ENCODE results near the gene BRINP1. TPM values are rescaled to one million over a fixed set of nuclear protein-coding genes. Genes with fewer than 3 reads are reported as not detected.

Gene BRINP1
- total RNA-seq, 1 donor from 2014 or later, result 0.79 TPM

DNA sequence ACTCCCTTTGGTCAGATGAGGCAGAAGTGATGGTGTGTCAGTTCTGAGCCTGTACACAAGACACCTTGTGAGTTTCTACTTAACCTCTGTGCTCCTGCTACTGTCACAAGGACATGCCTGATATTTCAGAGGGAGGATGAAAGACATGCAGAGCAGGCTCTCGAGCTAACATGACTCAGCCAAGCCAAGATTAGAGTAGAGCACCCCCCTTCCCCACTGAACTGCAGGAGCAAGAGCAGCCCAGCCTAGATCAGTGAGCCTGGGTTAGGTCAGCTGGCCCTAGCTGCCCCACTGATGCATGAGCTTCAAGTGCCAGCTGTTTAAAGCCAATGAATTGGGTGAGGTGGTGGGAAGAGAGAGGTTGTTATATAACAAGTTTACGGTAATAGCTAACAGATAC lies 36.7 kb downstream of the BRINP1 start:
- Mint-ChIP-seq H3K27ac (no peak overlapping the region), H3K4me1 (ENCODE audit: low read depth) (peaks cover 1% of the 10 kb centered on the region), H3K36me3 (ENCODE audit: insufficient read depth) (peaks cover 1% of the 10 kb centered on the region), H3K9me3 (ENCODE audit: low read depth) (peaks cover 10% of the 10 kb centered on the region), H3K27me3 (peaks cover 7% of the 10 kb centered on the region), H3K4me3 (ENCODE audit: low read depth) (no peak overlapping the region)
- TF ChIP-seq, protein P1, sequence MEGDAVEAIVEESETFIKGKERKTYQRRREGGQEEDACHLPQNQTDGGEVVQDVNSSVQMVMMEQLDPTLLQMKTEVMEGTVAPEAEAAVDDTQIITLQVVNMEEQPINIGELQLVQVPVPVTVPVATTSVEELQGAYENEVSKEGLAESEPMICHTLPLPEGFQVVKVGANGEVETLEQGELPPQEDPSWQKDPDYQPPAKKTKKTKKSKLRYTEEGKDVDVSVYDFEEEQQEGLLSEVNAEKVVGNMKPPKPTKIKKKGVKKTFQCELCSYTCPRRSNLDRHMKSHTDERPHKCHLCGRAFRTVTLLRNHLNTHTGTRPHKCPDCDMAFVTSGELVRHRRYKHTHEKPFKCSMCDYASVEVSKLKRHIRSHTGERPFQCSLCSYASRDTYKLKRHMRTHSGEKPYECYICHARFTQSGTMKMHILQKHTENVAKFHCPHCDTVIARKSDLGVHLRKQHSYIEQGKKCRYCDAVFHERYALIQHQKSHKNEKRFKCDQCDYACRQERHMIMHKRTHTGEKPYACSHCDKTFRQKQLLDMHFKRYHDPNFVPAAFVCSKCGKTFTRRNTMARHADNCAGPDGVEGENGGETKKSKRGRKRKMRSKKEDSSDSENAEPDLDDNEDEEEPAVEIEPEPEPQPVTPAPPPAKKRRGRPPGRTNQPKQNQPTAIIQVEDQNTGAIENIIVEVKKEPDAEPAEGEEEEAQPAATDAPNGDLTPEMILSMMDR (IDR thresholded peaks at IDR 0.05; ENCODE audit: unreplicated experiment), result no peak
- DNase-seq (ENCODE audit: low spot score, unreplicated experiment), result no peak

DNA sequence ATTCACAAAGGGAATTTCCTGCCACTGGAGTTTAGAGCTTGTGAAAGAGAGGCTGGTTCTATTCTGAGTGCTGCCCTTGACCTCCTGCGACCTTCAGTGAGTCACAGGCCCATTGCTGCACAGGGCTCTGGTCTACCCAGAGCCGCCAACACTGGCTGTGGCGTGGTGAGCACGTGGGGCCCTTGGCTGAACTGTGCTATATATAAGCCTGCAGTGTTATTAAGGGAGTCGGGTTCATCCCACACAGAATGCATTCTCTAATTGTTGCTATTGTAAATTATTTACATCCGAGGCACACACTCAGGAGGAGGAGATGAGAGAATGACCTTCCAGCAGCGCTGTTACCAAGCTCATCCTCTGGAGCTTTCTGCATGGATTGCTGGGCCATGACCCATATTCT lies 47.1 kb downstream of the BRINP1 start:
- H3K9me3 Mint-ChIP-seq (ENCODE audit: low read depth), result no peaks in the 10 kb centered on the region

DNA sequence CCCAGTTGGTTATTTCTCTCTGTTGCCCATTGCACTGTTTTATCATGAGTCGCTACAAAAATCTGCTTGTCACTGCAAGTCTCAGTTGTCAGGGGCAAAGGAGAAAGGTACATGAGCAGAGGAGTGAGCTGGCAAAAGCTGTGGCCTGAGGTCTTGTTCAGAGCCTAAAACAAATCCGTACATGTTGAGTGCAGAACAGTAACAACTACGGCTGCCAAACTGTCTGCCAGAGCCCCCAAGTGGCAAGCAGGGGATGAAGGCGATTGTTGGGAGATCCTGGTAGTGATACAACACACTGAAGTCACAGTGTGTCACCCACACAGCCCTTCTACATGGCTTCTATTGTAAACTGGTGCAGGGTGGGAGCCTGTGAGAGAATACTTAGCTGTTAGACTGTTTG lies 50.9 kb downstream of the BRINP1 start:
- no peaks in the 10 kb centered on the region for H3K9me3 Mint-ChIP-seq (ENCODE audit: low read depth)
- no peaks in the 10 kb centered on the region for H3K36me3 Mint-ChIP-seq (ENCODE audit: insufficient read depth)
- no peak overlapping the region for H3K4me3 Mint-ChIP-seq (ENCODE audit: low read depth)
- TF ChIP-seq, protein P1 (IDR thresholded peaks at IDR 0.05; ENCODE audit: unreplicated experiment), result no peak
- H3K4me1 Mint-ChIP-seq (ENCODE audit: low read depth), result no peaks in the 10 kb centered on the region
- H3K27me3 Mint-ChIP-seq, result no peaks in the 10 kb centered on the region
- no peak for DNase-seq (ENCODE audit: low spot score, unreplicated experiment)
- H3K27ac Mint-ChIP-seq, result no peak overlapping the region

More for the DNA sequence above, 47.1 kb downstream of the BRINP1 start:
- Mint-ChIP-seq H3K4me1 (ENCODE audit: low read depth) (no peaks in the 10 kb centered on the region), H3K4me3 (ENCODE audit: low read depth) (no peak overlapping the region), H3K36me3 (ENCODE audit: insufficient read depth) (no peaks in the 10 kb centered on the region), H3K27me3 (no peaks in the 10 kb centered on the region), H3K27ac (no peak overlapping the region)
- DNase-seq (ENCODE audit: low spot score, unreplicated experiment), result no peak
- TF ChIP-seq, protein P1 (IDR thresholded peaks at IDR 0.05; ENCODE audit: unreplicated experiment), result no peak

DNA sequence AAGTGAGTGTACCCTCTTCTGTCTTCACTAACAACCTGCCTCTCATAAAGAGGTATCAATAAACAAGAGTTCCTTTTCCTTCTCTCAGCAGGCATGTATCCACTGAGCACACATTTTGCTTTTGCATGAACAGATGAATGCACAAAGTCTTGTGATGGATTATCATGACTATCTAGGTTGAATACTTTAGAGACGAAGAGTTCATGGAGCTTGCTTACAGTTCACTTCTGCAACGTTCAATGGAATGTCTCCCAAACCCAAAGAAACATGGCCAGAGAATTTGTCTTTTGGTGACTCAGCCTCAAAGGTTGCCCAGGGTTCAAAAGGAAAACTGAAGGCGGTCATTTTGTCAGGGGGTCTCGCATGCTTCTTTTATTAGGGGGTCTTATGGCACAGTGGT lies 55.4 kb downstream of the BRINP1 start:
- TF ChIP-seq, protein P1 (IDR thresholded peaks at IDR 0.05; ENCODE audit: unreplicated experiment), result no peak
- no peak overlapping the region for H3K4me3 Mint-ChIP-seq (ENCODE audit: low read depth)
- no peaks in the 10 kb centered on the region for H3K36me3 Mint-ChIP-seq (ENCODE audit: insufficient read depth)
- no peak overlapping the region for H3K27ac Mint-ChIP-seq
- no peaks in the 10 kb centered on the region for H3K9me3 Mint-ChIP-seq (ENCODE audit: low read depth)
- H3K27me3 Mint-ChIP-seq, result peaks cover 2% of the 10 kb centered on the region
- no peaks in the 10 kb centered on the region for H3K4me1 Mint-ChIP-seq (ENCODE audit: low read depth)
- DNase-seq (ENCODE audit: low spot score, unreplicated experiment), result no peak

DNA sequence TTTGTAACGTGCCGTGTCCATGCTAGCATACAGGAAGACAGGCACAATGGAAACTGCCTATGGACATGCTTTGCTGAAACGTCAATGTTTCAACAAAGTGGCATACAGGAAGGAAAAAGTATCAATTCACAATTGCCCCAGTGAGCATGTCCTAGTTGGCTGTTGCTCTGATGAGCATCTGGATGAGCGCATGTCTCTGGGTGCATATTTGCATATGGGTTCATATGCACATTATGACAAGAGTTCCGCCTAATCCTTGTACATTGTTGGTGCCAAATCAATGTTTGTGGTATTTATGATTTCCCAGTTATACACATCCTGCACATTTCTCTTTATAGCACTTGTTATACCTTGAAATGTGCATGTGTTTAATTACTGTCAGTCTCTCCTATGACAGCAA lies 58.5 kb downstream of the BRINP1 start:
- H3K27ac Mint-ChIP-seq, result no peak overlapping the region
- no peaks in the 10 kb centered on the region for H3K4me1 Mint-ChIP-seq (ENCODE audit: low read depth)
- TF ChIP-seq, protein P1 (IDR thresholded peaks at IDR 0.05; ENCODE audit: unreplicated experiment), result no peak
- no peak overlapping the region for H3K4me3 Mint-ChIP-seq (ENCODE audit: low read depth)
- H3K9me3 Mint-ChIP-seq (ENCODE audit: low read depth), result no peaks in the 10 kb centered on the region
- peaks cover 2% of the 10 kb centered on the region for H3K27me3 Mint-ChIP-seq
- no peak for DNase-seq (ENCODE audit: low spot score, unreplicated experiment)
- H3K36me3 Mint-ChIP-seq (ENCODE audit: insufficient read depth), result no peaks in the 10 kb centered on the region

All from progenitor cell of endocrine pancreas (in vitro differentiated cells).